Ammon's horn (tissue), 1 donor: ENCODE results near the gene SDC3.

Source experiments
- DNase-seq: peaks from one replicate; pipeline ENCODE4 v3.0.0-alpha.2; 2016; ENCODE audit warnings: low spot score

The SDC3 gene

DNA sequence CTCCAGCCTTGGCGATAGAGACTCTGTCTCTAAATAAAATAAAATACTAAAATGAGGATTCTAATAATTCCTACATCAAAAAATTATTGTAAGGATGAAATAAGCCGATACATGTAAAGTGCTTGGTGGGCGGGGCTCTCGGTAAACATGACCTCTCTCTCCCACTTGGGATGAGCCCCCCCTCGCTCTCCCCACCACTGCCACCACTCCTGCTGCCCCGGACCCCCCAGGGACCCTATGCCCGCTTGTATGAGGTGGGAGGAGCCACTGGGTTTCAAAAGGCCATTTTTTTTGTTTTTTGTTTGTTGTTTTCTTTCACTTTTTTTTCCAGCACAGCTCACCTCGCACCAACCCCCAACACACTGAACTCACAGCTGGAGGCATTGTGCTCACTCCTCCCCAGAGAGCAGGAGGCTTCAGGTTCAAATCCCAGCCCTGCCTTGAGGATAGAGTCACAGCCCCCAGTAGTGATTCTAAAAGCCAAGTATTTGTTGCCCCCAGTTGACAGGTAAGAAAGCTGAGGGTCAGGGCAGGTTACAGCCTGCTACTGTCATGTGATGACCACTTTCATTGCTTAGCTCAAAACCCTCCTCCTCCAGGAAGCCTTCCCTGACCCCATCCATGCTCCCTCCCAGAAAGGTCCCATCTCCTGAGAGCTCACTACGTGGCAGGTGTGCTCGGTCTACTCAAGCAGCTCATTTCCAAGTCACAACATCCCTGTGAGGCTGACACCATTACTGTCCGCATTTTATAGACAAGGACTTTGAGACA lies 4.2 kb downstream of the SDC3 start:
- DNase-seq = no peak

DNA sequence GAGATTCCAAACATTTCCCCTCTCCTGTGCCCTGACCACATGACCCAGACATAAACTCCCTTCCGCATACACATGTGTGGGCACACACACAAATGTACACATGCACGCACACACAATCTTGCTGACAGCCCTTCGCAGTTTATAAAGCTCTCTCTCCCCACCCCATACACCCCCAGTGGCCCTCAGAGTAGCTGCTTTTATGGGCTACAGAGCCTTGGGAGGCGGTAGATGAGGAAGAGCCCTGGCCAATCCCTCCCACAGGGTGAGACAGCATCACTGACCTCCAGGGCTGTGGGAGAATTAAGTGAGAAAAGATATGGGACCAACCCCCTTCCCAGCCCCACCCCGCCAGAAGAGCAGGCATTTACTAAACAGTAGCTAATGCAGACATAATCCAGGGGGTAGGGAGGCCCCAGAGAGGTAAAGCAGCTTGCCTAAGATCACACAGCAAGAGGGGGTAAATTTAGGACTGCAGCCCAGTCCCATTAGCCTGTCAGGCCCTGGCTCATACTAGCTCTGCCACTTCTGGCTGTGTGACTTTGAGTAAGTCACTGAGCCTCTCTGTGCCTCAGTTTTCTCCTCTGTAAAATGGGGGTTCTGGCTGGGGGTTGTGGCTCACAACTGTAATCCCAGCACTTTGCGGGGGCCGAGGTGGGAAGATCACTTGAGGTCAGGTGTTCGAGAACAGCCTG lies 5.1 kb downstream of the SDC3 start:
- DNase-seq = no peak

DNA sequence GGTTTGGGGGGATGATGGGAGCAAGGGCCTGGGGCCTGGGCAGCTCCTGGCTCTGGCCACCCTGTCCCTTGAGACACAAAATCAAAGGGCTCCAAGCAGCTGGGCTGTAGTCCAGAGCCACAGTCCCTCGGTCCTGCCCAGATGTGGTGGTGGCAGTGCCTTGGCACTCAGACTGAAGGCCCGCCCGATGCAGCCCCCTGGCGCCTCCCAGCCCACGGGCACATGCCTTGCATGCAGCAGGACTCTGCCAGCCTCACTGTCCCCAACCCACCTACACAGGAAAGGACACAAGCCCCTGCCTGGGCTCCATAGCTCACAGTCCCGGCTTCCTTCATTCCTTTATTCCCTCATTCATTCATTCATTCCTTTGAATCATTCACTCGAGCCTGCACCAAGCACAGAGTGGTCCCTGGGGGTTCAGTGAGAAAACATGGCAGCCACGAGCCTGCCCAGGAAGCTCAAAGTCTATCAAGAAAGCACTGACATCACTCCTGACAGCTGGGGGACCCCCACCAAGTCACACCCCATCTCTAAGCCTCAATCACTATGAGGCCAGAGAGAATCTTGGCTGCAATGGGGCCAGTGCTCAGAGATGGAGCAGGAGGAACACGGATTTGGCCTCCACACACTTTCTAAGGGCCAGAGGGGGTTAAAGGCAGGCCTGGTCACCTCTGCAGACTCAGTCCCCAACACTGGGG lies 5.8 kb downstream of the SDC3 start:
- no peak for DNase-seq

DNA sequence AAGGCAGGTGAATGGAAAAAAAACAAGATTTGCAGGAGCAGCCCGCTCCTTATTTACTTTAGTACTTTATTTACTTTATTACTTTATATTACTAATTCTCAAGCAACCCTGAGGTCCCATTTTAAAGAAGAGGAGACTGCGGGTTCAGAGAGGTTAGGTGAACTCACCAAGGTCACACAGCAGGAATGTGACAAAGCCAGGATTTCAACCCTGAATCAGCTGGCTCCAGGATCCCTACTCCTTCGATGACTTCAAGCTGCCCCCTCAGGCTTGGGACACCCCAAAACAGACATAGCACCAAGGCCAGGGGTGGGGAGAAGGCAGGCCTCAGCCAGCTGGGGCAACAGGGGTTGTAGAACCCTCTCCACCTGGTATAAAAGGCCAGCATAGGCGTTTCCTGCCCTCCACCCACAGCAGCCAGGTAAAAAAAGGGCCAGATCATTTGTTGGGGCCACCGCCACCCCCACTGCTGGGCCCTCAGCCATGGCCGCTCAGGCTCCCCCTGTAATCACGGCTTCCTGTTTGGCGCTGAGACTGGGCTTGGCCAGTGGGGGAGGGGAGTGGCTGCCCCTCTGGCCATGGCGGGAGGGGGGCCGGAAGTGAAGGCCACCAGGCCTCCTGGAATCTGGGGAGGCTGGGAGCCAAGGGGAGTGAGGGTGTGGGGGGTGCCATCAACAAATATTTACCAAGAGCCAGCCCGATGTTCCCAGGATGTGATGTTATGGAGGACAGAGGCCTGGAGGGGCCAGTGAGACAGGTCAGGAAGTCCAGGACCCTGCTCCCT lies 6.6 kb downstream of the SDC3 start:
- no peak for DNase-seq

DNA sequence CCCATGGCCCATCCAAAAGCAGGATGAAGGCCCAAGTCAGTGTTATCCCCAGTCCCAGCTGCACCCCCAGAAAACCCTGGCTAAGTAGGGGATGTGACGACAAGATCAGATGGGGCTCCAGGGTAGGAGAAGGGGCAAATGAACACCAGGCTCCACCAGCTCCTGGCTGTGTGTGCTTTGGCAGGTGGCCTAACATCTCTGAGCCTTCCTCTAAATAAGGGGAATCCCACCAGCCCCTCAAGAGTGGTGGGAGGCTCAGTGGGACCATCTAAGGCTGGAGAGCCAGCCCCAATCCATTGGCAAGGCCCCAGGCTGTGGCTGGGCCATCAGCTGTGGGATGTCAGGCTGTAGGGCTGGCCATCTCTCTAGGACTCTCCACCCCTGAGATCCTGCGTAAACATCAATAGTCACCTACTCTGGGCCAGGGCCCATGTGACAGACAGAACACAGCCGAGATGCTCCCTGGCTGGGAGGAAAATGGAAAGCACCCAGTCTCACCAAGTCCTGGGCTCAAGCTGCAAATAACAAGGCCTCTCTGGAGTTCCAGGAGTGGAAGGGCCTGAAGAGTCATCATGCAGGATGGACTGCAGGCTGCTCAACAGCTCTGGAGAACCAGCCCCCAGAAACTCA lies 7.5 kb downstream of the SDC3 start:
- no peak for DNase-seq

DNA sequence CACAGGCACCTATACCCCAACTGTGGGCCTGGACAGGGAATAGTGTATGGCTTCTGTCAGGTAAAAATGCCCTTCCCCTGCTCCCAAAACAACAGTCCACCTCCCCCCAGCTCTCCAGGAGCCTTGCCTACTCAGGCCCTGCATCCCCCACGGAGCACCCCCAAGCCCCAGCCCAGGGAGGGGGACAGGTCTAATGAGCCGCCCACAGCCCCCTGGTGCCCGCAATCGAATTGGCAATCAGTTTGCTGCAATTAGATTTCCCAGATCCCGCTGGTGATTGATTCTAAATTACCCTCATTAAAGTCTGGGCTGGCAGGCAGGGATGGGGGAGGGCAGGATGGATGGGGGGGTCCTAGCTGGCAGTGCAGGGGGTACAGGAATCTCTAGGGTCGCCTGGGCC lies 8.1 kb downstream of the SDC3 start:
- DNase-seq = no peak

DNA sequence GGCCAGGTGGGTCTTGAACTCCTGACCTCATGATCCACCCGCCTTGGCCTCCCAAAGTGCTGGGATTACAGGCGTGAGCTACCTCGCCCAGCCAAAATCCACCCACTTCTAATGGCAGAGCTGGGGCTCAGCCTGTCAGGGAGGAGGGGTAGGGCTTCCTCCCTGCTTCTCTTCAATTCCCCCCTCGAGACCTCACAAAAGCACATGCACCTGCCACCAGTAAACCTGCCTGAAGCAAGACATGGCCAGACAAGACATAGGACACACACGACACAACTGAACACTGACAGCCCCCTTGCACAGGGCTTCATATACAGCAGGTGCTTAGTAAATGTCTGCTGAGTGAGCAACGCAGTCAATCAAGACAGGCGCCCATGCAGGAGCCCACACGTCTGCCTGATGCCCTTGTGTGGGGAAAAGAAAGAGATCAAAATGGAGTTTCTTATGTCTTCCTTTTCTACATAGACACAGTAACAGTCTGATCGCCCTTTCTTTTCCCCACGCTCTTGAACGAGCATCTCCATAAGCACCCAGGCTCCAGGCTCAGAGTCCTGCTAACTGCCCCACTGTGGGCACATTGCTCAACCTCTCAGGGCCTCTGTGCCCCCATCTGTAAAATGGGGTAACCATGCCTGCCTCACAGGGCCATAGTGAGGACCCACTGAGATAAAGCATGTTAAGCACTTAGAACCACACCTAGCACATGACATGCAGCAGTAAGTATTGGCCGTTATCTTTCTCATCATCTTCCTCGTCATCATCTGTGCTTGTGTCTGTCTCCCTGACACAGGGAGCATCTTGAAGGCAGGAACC lies 8.8 kb downstream of the SDC3 start:
- DNase-seq = no peak

DNA sequence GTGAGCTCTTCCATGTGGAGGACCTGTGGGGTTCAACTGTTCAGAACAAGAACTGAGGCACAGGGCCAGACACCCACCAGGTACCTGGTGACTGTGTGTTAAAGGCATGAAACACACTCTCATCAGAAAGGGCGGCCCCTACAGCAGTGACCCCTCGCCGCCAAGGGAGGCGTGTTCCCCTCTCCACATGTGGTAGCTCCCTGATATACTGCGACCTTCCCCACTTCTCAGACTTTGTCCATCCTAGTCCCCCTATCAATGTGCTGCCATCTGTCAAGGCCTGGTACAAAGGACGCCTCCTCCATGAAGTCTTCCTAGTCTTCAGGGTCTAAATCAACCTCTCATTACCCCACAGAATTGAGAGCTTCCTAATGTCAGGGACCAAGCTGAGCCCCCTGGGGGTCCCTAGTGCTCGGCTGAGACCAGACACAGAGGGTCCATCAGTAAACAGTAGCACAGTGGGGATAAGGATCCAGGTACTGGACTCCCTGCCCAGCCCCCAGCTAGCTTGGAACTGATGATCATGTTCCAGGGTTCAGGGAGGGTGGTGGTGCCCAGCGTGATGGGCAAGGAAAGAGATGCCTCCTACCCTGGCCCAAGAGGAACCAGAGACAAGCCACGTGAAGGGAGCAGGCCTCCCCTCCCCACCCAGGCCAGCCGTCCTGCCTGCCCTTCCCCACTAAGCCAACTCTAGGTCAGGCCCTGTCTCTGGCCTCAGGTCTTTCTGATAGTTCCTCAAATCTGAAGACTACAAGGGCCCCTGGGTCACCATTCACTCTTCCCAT lies 10.3 kb downstream of the SDC3 start:
- DNase-seq = no peak

DNA sequence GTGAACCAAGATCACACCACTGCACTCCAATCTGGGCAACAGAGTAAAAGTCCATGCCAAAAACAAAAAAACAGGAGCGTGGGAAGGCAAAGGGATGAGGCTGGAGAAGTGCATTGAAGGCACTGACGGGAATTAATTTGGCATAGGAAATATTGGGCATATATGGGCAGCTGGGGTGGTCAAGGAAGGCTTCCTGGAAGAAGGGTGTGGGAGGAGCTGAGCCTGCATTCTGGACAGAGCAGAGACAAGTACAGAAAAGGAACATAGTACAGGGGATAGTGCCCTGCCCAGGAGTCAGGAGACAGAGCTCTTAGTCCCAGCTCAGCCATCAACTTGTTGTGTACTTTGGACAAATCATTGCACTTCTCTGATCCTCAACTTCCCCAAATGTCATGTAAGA lies 11.7 kb downstream of the SDC3 start:
- no peak for DNase-seq

DNA sequence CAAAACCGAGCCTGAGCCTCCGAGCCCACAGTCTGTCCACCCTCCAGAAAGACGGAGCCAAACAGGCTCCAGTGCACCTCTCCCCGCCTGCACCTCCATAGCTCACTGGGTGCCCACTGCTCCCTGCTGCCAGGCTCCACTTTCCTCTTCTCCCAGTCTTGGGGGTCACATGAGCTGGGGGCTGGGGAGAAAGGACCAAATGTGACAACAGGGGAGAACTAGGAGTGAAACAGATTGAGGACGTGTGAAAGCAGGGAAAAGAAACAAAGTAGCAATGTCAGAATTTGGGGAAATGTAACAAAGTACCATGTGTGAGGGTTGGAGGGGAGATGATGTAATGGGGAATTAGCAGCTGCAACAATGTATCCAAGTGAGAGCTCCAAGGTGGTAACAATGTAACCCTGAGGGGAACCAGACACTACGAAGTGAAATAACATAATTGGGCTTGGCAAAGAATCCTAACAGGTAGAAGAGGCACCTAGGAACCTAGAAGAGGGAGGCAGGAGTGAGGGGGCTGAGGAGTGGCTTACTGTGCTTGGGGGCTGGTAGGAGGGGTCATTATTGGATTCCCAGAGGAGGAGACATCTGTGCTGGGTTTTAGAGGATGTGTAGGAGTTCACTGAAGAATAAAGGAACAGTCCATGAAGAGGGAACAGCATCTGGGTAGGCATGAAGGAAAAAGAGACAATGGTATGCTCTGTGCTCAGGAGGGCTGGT lies 12.5 kb downstream of the SDC3 start:
- DNase-seq = no peak

DNA sequence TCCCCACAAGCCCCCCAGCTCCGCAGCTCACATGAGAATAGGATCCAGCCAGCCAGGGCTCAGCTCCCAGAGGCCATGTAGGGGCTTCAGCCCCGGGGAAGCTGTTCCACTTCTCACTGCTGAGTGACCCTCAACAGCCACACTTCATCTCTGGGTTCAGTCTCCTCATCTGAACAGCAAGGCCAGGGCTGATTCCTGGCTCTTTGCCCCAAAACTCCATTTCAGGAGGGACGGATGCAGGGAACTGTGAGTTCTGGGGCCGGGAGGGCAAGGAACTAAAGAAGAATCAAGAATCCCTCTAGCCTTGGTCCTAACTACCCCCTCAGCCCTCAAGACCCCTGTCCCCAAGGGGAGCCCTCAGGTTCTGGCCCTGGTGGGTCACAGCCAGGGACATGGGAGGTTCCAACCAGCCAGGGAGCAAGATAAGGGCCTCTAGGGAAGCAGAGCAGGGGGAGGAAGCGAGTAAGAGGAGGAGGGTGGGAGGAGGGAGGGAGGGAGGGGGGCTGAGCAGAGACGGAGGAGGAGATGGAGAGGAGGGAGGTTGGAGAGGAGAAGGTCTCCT lies 13.1 kb downstream of the SDC3 start:
- no peak for DNase-seq

DNA sequence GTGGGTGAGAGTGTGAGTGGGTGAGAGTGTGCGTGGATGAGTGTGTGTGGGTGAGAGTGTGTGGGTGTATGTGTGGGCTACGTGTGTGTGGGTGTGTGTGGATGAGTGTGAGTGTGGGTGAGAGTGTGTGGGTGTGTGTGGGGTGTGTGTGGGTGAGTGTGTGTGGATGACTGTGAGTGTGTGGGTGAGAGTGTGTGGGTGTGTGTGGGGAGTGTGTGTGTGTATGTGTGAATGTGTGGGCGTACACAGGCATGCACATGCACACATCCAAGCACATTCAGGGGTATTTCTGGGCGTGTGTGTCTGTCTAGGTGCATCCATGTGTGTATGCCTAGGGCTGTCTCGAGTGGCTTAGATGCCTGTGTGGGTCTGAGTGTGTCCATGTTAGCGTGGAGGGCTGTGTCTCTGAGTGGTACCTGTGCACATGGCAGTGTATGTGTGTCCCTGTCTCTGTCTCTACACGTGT lies 14.0 kb downstream of the SDC3 start:
- DNase-seq = no peak

DNA sequence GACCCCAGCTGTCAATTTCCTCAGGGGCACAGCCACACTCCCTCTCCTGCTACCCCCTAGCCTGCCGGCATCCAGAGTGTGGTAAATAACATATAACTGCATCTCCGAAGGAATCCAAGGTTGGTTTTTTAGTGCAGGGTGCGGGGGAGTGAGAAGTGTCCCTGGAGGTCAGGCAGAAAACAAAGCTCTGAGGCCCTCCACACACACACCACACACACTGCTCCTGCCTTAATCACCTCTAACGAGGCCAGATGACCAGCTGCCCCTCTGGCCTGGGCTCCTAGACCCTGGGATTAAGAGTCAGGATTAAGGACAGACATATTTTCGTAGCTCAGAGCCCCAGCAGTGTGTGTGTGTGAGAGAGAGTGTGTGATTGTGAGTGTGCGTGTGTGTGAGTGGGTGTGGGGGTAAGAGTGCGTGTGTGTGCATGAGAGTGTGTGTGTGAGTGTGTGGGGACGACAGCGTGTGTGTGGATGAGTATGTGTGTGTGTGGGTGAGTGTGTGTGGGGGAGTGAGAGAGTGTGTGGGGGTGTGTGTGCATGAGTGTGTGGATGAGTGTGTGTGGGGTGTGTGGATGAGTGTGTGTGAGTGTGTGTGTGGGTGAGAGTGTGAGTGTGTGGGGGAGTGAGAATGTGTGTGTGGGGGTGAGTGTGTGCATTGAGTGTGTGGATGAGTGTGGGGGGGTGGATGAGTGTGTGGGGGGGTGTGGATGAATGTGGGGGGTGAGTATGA lies 14.6 kb downstream of the SDC3 start:
- DNase-seq = no peak

DNA sequence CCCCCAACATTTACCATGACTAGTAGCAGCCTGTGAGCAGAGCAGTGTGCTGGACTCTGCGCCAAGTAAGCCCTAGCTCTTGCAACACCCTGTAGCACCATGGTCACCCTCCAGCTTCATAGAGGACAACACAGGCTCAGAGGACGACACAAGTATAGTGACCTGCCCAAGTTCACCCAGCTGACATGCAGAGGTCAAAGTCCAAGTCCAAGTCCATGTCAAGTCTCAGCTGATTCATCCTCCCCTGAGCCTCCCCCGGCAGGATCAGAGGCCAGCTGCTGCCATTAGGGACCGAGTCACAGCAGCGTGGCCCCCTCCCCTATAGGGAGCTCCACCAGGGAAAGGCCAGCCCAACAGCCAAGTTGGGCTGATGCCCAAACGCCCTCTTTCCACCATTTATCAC lies 15.9 kb downstream of the SDC3 start:
- no peak for DNase-seq

DNA sequence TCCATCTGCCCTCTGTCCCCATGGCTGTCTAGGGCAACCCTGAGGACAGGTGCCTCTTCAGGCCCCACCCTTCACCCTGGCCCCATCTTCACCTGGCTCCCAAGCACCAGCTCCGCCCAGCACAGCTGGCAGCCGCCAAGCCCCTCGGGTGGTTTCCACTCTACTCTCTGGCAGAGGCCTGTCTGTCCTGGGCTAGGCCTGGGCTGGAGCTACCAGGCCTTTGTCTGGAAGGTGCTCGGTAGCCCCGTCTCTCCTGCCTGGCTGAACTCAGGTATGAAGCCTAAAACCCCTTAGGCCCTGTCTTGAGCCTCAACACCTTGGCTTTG lies 17.4 kb downstream of the SDC3 start:
- no peak for DNase-seq

DNA sequence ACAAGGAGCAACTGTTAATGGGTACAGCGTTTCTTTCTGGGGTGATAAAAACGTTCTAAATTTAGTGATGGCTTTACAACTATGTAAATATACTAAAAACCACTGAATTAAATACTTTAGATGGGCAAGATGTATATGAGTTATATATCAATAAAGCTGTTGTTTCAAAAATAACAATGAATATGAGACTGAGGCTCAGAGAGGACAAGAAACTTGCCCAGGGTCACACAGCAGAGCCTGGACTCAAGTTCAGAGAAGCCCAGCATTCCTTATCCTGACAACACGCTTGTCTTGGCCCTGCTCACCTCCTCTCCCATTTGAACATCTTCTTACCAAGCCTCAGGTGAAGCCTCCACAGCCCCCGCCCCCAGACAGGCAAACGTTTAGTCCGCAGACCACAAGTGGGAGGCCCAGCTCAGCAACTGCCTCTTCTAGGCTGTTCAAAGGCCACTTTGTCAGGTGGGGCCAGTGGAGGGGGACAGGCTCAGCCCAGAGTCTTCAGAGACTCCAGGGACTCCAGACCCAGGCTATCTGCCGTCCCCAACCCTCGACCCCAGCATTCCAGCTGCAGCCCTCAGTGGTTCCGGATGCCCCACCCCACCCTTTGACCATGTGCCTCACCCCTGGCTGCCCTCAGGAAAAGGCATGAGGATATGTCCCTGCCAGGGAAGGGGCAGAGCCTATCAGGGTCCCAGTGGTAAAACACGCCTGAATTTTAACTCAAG lies 17.9 kb downstream of the SDC3 start:
- no peak for DNase-seq

DNA sequence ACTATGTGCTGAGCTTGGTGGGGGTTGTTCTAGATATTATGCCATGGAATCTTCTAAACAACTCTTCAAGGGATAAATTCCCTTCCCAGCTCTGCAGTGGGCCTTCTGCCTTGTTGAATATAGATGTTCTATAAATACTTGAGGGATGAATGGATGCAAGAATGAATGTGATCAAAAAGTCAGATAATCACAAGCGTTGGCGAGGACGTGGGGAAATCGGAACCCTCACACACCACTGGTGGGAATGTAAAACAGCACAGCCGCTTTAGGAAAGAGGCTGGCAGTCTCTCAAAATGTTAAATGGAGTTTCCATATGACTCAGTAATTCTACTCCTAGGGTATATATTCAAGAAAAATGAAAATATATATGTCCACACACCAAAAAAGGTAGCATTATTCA lies 19.0 kb downstream of the SDC3 start:
- no peak for DNase-seq

DNA sequence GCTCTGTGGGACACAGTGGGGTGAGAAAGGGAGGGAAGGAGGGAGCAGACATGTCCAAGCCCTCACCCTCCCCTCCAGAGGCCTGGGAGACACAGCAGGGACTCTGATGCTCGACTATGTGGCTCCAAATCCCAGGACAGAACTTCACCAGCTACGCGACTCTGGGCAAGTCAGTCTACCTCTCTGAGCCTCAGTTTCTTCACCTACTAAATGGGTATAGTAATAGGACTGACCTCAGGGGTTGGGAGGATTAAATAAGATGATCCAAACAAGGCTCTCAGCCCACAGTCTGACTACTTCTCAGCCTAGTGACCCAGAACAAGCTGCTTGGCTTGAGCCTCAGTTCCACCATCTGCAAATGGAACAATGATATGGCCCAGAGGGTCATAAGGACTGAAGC lies 19.6 kb downstream of the SDC3 start:
- DNase-seq = no peak
